ENCODE measurements around the gene CPN2. TPM values are rescaled to one million over a fixed set of nuclear protein-coding genes. Genes with fewer than 3 reads are reported as not detected.

Gene CPN2
- polyA plus RNA-seq, 3 donors from 2014 or later: not detected

Other genes starting within 250 kb of the CPN2 start
- not detected for gene HES1, start 215.2 kb downstream of the CPN2 start, polyA plus RNA-seq
- gene LRRC15, start 18.4 kb upstream of the CPN2 start, polyA plus RNA-seq: not detected
- gene GP5, start 47.9 kb upstream of the CPN2 start, polyA plus RNA-seq: under 1 TPM in 2 of 3 donors, not detected in 1; 0.20 to 0.37 TPM
- 1 to 10 TPM; 5.2 to 8.5 (median 7.3) TPM for gene ATP13A3, start 135.7 kb upstream of the CPN2 start, polyA plus RNA-seq

All from immature natural killer cell (primary cell).